NK-92 treated with Interleukin-12 subunit alpha and Interleukin-12 subunit beta, amount 100 ng/mL, for 24 hours (cell line): ENCODE data around the gene PAK6.
A peak's percentile ranks its signal among the peaks of the same experiment; 100 is the strongest.

ENCODE experiments used
- DNase-seq: peaks from one replicate; lab custom pipeline; 2025; lab: John Stamatoyannopoulos, UW

PAK6 gene

GRCh38 chr15:40277471-40277870, 38.6 kb downstream of the PAK6 start:
- DNase-seq: no peak

DNA sequence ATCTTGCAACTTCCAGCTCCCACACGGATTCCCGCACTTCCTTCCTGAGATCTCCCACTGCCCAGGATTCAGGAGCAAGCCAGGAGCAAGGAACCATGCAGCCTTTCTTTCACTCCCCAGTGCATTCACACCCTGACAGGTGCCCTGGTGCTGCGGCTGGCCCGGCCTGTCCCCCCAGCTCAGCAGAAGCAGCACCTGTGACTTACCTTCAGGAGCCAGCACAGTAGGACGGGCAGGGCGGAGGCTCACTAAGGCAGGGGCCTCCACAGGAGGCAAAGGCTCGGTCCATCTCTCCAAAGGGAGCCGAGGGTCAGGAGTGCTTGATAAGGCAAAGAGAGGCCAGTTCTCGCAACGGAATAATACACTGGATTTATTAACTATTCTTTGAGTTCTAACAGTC, 39.2 kb downstream of the PAK6 start:
- DNase-seq: no peak

GRCh38 chr15:40279437-40280141, 40.7 kb downstream of the PAK6 start:
- DNase-seq: peak; percentile 49

DNA sequence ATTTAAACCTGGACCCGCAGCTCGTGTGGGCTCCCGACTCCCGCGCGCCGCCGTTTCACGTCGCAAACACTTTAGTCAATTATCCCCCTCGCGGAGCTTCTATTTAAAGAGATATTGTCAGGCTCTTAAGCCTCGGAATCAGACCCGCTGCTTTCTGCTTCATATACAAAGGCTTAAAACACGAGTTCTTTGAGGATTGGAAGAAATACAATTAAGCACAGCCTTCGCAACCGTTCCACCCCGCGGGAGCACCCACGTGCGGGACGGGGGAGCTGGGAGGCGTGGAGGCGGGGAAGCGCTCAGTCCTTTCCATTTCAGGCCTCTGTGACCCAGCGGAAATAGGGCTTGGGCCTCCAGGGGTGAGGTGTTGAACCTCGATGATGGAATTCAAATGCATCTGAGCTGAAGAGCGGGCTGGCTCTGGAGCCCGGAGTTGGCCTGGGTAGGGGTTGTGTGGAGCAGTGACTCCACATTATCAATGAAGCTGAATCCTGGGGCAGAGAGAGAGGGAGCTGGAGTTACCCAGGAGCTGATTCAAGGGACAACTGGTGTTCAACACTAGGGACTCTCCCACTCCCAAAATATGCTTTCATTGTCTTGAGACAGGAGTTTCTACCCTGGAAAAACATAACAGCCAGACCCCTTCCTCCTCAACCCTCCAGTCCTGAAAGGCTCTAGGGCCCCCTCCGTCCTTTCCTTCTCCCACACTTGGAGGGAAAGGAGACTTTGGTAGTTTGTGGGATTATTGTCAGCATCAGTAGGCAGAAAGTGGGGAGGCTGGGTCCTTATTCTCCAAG, 41.6 kb downstream of the PAK6 start:
- DNase-seq: no peak

DNA sequence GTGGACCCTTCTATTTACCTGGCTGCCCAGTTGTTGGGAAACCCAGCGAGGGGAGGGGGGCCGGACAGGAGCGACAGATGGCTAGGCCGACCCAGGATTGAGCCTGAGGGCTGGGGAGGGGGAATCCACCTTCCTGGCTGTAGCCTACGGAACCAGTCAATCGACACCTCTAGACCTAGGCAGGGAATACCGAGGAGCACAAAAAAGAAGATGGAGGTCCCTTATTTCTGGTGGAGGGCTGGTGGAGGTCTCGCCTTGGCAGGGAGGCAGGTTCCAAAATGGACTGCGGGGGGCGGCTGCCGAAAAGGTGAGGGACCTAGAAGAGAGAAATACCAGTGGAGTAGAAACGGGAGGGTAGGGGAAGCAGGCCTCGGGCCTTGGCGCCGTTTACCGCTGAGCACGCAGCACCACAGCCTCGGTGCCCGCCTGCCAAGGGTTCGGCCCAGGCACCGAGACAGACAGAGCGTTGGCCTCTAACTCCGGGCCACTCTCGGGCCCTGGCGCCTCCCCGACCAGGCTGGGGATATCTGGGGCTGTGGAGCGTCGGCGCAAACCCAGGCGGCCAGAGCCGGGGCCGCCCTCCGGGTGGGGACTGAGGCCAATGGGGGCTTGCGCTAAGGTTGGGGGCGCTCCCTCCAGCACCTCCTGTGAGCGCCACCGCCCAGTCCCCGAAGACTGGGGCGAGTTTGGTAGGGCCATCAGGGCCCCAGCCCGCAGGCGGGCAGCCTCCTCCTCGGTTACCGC, 42.4 kb downstream of the PAK6 start:
- no peak for DNase-seq

DNA sequence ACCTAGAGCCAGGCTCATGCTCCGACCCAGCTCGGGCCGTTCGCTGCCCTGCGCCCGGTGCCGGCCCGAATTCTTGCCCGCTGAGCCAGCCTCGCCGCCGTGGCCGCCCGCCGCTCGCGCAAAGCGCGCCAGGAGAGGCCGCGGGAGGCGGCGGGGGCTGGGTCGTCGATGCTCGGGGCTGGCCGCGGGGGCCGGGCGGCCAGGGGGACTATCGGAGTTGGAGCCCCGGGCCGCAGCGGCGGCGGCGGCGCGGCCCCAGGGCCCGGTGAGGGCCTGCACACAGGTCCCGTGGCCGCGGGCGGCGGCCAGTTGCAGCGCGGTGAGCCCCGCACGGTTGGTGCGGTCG, 42.9 kb downstream of the PAK6 start:
- DNase-seq: no peak

GRCh38 chr15:40282147-40282868, 43.4 kb downstream of the PAK6 start:
- no peak for DNase-seq

GRCh38 chr15:40282869-40283614, 44.2 kb downstream of the PAK6 start, which contains the start of gene ANKRD63:
ANKRD63 (minus strand) TSS chr15:40283064; CDS start chr15:40282586, 478 bp downstream.
- DNase-seq: no peak

DNA sequence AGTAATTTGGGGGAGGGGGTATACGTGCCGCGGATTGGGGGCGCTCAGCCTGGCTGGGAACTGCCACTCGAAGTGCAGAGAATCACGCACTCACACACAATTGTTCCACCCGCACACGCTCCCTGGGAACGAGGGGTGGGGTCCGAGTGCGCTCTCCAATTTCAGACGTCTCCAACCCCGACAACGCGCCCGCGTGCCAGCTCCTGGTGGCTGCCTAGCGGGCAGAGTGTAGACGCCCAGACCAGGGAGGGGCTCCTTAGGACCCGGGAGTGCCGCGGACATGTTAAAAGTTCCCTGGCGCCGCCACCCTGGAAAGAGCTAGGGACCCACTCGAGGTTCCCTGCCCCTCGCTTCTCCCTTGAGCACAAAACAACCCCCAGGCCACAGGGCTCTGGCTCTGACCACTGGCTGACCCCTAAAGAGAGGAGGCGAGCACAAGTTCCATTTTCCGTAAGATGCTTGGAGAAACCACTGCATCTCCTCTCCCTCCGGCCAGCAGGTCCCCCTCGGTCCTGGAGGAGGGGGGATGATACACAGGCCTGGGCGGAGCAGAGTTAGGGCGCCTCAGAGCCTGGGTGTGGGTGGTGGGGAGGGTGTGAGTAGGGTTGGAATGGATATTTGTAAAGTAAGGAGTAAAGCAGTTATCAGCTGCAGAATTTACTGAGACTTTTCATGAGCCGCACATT, 44.9 kb downstream of the PAK6 start:
- DNase-seq: no peak

DNA sequence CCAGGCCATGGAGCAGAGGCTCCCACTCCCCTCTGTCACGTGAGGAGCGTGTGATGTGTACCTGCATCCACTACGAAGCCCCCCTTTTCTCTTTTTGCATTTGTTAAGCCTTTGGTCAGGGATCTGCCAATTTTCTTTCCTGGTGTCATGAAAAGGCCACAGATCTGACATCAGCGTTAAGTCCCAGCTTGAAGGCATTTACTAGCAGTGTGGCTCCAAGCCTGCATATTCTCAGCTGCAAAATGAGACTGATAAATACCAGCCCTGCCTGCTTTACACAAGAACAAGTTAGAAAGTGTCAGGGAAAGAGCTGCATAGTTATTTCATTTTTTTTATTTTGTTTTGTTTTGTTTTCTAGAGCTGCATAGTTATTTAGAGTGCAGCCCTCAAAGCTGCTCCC, 46.3 kb downstream of the PAK6 start:
- DNase-seq: no peak

- DNase-seq: no peak
Observed at GRCh38 chr15:40285554-40286011, 46.7 kb downstream of the PAK6 start.

- no peak for DNase-seq
Observed at GRCh38 chr15:40286061-40286532, 47.2 kb downstream of the PAK6 start.

DNA sequence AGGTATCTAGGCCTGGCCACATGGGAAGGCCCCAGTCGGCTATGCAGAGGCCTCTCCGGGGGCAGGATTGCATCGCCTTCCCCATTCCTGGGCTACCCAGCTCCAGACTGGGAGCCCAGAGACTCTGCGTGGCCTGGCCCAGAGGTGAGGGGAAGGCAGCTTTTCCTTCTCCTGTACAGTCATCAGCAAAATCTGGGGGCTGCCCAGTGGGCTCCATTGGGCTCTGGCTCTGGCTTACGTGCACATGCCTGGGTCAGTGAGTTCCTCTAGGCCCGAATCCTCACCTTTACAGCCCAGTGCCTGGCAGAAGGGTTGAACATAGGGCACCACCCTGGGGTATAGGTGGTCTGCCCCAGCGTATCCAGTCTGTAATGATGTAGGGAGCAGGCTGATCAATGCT, 47.9 kb downstream of the PAK6 start:
- DNase-seq: no peak

GRCh38 chr15:40287505-40287904, 48.6 kb downstream of the PAK6 start:
- DNase-seq: no peak

DNA sequence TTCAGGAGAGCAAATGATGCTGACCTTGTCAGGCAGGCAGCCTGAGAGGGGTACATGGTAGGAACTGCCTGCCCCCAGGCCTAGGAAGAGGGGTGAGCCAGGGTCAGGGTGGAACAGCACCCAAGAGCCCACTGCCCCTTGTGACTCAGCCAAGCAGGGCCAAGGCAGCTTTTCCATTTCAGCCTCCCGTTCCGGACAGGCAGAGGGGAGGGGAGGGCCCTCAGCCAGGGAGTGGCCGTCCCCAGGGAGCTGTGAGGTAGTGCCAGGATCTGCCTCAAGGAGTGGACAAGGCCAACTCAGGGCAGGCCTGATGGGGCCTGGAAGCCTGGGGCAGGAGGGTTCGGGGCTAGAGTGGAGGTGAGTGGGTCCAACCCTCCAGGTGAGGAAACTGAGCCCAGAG, 49.1 kb downstream of the PAK6 start:
- DNase-seq: no peak

GRCh38 chr15:40289140-40289775, 50.4 kb downstream of the PAK6 start:
- DNase-seq: no peak

DNA sequence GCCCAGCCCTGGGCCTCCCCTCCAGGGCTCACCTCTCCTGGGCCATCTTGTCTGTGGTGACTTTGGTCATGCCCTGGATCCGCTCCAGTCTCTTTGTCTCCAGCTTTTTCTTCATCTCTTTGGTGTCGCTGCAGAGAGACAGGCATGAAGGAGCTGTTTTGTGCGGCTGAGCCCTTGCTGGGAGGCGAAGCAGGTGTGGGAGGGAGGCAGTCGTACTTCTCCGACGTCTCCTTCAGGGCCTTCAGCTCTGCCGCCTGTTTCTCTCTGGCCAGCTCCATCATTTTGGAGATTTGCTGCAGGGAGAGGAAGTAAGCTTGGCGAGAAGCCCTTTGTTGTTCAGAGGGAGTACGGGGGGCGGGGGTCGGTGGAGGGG, 51.7 kb downstream of the PAK6 start:
- DNase-seq: no peak

- no peak for DNase-seq
Observed at GRCh38 chr15:40290918-40291574, 52.2 kb downstream of the PAK6 start.

DNA sequence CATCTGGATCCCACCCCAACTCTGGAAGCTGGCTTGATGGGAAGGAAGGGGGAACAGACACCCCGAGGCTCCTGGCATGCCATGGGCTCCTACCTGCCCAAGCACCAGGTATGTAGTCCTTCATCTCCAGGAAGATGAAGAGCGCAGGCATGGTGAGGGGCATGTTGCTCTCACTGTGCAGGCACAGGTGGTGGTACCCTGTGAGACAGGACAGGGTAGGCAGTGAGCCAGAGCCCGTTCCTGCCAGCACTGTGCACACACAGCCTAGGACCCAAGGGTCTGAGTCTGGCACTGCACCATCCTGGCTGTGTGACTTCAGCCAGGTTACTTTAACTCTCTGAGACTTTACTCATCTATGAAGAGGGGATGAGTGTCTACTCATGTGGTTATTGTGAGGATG, 53.4 kb downstream of the PAK6 start:
- no peak for DNase-seq

DNA sequence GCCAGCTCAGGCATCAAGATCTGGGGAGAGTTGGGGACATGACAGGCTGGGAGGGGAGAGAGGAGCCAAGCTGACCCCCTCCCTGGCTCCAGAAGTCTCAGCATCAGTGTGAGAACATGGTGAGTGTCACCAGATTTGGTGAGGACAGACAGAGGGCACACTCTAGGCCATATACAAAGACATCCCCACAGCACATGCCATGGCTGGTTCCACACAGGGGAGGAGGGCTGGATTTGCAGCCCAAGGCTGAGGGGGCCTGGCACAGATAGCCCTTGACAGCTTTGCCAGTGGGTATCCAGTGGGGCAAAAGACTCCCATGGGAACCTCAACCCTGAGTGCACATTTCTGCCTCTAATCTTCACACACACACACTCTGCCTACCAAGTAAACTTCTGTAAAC, 54.1 kb downstream of the PAK6 start:
- no peak for DNase-seq
